HG02798 (cell line): Measurements from ENCODE around the gene SDS.

Experiments
- ATAC-seq: cut with Tn5 transposase; IDR thresholded peaks from one replicate; pipeline ENCODE4 v1.9.1; 2021; ENCODE audit warnings: mild to moderate bottlenecking; ENCODE audit not compliant: unreplicated experiment, poor library complexity

The SDS gene

DNA sequence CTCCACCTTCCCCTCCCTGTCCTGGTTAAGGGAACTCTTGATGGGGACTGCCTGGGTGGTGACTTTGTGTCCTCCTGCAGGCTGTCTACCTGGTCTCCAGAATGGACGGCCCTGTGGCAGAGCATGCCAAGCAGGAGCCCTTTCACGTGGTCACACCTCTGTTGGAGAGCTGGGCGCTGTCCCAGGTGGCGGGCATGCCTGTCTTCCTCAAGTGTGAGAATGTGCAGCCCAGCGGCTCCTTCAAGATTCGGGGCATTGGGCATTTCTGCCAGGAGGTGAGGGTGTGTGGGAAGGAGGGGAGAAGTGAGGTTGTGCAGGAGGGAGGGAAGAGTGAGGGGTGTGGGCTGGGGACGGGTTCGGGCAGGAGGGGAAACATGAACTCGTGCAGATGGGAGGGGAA lies 24.2 kb upstream of the SDS start:
- ATAC-seq = no peak

DNA sequence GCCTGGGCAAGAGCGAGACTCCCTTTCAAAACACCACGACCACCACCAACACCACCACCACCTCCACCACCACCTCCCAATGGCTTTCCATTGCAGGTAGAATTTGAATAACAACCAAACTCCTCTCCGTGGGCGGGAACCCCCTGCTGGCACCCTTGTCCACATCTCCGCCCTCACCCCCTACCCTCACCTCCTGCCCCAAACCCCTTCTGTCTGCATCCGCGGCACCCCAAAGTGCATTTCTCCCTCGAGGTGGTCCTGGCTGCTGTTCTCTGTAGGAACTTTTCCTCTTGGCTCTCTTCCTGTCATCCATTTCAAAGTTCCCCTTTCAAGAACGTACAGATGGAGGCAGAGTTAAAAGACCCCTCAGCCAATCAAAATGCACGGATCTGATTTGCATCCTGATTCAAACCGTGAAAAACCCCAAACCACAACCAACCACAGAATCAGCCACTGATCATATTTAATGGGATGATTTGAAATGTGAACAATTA lies 22.3 kb upstream of the SDS start:
- no peak for ATAC-seq

DNA sequence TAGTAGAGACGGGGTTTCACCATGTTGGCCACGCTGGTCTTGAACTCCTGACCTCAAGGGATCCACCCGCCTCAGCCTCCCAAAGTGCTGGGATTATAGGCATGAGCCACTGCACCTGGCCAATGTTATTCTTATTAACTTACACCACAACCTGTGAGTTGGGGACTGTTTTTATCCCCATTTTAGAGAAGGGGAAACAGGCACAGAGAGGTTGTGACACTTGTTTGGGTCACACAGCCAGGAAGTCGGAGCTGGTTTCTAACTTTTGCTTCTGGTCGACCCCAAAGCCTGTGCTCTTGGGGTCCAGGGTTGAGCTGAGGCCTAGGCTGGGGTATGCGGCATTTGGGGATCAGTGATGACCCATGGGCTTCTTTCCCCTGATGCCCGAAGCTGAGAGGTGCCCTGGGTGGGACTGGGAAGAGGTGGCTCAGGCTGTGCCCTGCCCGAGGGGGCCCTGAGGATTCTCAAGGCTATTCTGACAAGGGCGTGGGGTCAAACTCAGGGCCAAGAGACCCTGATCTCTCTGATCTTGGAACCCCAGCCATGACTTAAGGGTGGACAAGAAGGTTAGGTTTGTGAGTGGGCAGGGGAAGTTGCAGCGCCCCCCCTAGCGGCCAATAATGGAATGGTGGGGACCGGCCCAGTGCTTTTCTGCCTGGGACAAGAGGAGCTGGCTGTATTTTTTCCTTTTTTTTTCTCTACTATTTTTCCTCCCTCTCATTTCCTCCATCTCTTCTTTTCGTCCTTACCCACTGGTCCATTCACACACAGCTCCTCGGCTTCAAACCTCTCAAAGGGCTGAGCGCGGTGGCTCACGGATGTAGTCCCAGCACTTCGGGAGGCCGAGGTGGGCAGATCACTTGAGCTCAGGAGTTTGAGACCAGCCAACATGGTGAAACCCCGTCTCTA lies 21.5 kb upstream of the SDS start:
- ATAC-seq = no peak

DNA sequence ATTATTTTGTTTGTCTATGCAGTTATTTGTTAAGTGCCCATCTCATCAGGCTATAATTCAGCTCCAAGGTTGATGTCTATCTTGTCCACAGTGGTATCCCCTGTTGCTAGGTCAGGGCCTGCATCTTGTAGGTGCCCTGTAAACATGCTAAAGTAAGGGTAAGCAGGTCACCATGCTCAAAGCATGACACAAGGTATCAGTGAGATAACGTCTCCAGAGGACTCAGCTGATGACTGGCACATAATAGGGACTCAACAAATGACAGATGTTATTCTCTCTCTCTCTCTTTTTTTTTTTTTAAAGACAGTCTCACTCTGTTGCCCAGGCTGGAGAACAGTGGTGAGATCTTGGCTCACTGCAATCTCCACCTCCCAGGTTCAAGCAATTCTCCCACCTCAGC lies 20.8 kb upstream of the SDS start:
- ATAC-seq = no peak

DNA sequence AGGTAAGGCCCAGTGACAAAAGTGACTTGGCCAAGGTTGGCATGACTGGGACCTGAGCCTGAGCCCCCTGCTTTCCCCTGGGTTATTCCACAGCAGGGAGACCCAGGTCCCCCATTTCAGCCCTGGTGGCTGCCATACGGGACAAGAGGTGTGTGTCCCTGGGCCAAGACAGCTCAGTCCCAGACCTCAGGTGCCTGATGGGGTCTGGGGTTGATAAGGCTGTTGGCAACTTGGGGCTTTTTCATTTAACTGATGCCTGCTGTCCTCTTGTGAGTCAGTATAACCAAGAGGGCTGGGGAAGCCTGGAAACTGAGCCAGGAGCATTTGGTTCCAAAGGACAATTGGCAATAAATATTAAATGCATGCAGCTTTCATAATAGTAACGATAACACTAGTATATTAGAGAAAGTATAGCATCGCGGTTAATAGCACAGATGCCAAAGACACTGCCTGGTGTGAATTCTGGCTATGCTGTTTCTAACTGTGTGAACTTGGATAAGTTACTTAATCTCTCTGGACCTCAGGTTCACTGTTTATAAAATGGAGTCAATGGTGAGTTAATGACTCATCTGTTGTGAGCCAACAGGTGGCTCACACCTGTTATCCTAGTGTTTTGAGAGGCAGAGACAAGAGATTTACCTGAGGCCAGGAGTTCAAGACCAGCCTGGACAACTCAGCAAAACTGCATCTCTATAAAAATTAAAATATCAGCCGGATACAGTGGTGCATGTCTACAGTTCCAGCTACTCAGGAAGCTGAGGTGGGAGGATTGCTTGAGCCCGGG lies 19.4 kb upstream of the SDS start:
- no peak for ATAC-seq

DNA sequence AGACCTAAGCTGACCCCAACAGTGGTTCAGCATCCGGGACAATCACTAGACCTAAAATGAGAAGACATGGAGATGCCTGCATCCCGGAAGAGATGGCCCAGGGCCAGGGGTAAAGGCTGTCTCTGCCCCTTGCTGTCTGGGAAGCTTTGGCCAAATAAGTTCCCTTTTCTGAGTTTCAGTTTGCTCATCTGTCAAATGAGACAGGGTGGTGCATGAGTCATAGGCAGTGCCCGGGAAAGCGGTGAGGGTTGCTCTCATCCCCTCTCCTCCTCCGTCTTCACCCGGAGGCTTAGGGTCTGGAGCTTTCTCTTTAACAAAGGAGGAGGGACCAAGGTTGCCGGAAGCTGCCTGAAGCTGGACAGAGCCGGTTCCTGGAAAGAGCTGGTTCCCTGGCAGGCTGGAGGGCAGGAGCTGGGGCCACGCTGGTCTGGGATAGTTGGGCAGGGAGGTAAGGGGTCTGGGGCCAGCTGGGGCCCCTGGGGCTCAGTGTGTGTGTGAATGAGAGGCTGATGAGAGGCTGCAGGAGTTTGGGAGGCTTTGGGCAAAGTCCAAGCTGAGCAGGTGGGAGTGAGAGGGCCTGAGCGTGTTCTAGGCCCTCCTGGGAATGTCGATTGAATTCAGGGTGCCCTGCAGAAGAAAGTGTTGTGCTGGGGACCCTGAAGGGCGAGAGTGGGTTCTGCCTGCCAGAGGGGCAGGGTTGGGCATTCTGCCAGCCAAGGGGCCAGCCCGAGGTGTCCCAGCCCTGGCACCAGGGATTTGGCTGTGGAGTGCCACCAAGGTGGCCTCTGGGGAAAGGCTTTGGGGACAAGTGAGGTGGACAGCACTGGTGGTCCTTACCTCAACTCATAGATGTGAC lies 18.6 kb upstream of the SDS start, which contains the start of gene SDSL:
Gene SDSL (plus strand): TSS at position 351 of the 856 bp plus-strand sequence. CDS start 5,603 bp downstream, outside the sequence.
- peak; percentile 92 for ATAC-seq

DNA sequence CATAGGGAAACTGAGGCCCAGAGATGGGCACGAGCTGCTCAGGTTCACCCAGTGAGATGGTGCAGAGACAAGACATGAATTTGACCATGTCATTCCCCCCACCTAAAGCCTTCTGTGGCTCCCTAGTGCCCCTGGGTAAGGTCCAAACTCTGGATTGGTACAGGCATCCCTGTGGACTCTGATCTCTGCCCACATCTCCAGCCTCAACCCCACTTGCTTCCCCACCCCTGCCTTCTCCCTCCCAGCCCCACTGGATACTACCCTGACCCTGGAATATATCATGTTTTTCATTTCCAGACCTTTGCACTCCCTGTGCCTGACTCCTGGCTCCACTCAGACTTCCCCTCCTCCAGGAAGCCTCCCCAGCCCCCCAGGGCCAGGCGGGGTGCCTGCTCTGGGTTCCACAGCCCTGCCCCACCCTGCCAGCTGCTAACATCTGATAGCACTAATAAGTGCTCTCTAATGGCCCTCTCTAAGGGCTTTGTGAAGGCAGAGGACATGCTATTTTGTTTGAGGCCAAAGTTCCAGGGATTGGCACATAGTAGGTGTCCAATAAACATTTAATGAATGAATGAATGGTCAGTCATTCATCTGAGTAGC lies 17.4 kb upstream of the SDS start:
- no peak for ATAC-seq

DNA sequence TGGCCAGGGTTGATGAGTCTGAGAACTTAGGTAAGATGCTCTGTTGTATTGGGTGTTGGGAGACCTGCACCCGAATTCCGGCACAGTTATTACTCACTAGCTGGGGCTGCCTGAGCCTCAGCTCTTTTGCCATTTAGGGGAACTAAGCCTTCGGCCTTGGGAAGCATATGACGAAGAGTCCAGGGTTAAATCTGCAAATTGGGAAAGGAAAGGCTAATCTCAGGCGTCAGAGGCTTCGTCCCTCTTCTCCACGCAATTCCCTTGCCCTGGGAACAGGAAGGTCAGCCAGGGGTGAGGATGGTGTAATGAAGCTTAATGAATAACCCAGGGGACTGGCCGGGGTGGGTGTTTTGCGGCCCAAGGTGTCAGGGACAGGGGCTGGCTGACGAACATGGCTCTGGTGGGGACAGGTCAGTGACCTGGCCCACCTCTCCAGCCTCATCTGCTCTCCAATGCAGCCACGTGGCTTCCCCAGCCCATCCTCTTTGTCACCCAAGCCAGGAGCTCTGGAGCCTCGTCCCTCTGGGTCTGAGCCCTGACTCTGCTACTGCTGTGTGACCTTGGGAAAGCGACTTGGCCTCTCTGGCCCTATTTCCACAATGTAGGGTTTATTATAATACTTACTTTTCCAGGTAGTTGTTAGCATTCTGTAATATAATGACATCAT lies 14.7 kb upstream of the SDS start:
- ATAC-seq = no peak

DNA sequence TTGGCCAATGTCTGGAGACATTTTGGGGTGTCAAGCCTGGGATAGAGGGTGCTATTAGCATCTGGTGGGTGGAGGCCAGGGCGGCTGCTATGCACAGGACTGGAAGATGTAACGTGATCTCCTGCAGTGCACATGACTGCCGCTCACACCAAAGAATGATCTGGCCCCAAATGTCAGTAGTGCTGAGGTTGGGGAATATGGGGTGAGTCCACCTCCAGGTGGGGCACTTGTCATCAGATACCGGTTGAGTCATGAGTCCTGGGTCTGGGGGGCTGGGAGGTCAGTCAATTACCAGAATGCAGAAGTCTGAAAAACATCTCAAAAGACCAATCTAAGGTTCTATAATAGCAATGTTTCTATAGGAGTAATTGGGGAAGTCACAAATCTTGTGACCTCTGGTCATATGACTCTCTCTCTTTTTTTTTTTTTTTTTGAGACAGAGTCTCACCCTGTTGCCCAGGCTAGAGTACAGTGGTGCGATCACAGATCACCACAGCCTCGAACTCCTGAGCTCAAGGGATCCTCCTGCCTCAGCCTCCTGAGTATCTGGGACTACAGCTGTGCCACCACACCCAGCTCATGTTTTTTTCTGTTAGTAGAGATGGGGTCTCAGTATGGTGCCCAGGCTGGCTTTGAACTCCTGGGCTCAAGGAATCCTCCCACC lies 12.5 kb upstream of the SDS start:
- ATAC-seq = no peak

DNA sequence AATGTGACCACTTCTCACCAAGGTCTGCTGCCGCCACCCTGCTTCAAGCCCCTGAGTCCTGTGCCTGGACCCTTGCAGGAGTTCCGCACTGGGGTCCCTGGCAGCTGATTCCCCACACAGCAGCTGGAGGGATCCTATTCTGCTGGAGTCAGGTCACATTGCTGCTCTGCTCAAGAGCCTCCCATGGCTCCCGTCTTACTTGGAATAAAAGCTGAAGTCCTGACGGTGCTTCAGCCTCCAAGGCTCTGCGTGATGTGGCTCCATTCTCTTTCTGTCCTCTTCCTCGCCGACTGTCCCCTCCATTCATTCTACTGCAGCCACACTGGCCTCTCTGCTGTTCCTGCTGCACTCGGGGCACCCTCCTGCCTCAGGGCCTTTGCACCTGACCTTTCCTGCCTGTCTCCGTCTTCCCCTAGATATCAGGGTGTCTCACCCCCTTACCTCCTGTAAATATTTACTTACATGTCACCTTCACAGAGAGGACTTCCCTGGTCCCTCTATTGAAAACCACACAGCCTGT lies 10.9 kb upstream of the SDS start:
- no peak for ATAC-seq

DNA sequence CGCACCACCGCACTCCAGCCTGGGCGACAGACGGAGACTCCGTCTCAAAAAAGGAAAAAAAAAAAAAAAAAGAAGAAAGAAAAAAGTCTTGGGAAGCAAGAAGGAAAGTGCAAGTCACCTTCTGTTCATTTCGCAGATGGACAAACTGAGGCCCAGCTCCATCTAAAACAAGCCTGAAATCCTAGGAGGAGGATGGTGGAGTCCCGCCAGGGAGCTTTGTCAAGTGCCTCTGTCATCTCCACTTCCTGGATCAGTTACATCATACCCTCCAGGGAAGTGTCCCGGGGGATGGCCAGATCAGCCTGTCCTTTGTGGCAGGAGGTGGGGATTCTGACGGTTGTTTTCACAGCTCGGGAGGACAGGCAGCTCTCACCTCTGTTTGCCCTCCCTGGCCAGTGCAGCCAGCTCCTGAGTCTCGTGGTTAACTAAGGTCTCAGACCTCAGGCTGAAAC lies 9.8 kb upstream of the SDS start:
- ATAC-seq = no peak

DNA sequence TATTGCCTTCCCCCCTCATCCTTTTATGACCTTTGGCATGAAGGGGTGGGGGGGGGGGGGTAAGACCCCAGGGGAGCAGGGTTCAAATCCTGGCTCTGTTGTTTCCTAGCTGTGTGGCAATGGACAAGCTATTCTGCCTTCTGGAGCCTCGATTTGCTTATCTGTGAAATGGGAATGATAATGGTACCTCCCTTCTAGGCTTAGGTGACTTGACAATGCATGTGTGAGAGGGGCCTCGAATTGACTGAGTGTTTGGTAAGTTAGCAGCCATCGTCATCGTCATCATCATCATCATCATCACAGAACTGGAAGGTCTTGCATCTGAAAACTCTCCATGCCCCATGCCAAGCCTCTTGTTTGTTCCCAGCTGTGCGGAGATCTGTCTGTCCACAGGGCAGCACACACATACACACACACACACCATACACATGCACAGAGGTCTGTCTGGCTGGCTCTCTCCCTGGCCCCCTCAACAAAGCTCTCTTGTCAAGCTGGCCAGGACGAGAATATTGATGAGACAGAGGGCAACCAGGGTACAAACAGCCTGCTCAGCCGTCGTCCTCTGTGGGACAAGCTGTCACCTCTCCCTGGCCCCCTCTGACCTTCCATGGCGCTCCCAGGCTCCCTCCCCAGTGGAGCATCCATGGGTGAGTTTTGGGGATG lies 5.9 kb upstream of the SDS start:
- ATAC-seq = no peak

DNA sequence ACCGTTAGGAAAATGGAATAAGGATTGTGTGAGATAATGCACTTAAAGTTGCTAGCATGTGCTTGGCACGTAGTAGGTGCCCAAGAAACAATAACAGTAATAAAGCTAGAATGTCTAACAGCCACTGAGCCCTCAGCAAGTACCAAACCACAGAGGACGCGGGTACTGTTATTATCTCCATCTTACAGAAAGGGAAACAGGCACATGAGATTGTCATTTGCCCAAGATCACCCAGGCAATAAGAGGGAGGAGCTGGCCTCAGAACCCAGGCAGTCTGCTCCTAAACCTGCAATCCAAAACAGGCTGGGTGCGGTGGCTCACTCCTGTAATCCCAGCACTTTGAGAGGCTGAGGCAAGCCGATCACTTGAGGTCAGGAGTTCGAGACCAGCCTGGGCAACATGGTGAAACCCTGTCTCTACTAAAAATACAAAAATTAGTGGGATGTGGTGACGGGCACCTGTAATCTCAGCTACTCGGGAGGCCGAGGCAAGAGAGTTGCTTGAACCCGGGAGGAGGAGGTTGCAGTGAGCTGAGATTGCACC lies 5.1 kb upstream of the SDS start:
- no peak for ATAC-seq

DNA sequence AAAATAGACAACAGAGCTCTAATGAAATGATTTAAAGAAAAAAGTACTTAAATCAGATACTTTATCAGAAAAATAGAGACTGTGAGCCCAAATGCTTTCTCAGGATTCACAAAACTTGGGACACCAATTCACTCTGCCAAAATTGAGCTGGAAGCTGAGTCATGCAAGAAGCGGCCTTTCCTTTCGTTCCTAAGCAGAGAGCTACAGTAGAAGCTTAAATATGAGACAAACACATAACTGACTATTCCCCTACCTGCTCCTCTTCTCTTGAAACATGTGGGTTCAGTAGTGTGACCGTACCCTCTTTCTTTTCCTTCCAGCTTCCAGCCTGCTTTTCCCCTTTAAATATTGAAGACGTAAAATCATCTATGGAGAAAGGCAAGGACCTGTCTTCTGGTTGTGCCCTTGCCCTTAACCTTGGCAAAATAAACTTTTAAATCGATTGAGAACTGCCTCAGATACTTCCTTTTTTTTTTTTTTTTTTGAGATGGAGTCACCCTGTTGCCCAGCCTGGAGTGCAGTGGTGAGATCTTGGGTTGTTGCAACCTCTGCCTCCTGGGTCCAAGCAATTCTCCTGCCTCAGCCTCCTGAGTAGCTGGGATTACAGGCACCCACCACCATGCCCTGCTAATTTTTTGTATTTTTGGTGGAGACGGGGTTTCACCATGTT lies 4.4 kb upstream of the SDS start:
- no peak for ATAC-seq

DNA sequence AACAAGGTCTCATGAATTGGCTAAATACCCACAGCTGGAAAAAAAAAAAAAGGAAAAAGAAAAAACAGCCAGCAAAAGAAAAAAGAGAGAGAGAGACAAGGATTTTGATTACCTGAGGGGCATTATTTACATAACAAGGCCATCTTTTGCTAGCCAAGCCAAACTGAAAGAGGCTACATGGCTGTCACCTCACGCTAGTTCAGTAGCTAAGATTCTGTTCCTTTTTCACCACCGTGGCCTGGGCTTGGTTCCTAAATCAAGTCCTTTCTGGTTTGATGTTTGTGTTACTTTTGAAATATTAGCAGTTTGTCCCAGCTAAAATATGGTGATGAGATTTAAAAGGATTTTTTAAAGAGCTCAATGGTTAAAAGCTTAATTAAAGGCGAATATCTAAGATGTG lies 2.0 kb upstream of the SDS start:
- ATAC-seq = no peak

DNA sequence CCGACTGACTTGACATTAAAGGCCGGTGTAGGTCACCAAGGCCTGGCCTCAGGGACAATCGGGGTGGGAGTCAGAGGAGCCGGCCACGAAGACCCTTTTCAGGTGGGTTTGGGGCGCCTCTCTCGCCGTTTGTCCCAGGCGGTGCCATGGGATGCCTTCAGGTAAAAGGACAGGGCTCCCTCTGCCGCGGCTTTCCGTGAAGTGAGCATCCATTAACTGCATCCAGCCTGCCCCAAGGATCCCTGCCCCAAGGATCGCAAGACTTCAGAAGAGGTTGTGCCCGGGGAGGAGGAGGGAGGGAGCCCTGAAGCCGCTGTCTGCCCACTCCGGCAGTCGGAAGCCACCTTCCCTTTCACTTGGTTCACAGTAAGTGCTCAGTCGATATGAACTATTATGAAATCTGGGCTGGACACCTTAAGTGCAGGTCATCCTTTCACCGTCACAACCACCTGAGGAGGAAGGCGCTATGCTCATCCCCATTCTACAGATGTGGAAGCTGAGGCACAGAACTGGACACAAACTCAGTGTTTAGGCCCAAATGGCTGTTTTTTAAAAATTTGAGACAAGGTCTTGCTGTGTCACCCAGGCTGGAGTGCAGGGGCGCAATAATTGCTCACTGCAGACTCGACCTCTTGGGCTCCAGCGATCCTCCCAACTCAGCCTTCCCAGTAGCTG lies 964 bp downstream of the SDS start:
- no peak for ATAC-seq
